ENCODE measurements around the gene COMMD3.

COMMD3 gene

GRCh38 chr10:22365644-22366434, 49.7 kb downstream of the COMMD3 start:
- peak overlapping the region; percentile 92 for H3K27ac Mint-ChIP-seq
- no peaks in the 10 kb centered on the region for H3K9me3 Mint-ChIP-seq
- H3K4me1 Mint-ChIP-seq = peaks cover 42% of the 10 kb centered on the region
- H3K27me3 Mint-ChIP-seq = peaks cover 3% of the 10 kb centered on the region
- H3K36me3 Mint-ChIP-seq = peaks cover 3% of the 10 kb centered on the region
- H3K4me3 Mint-ChIP-seq = no peak overlapping the region

GRCh38 chr10:22366435-22366703, 50.2 kb downstream of the COMMD3 start:
- Mint-ChIP-seq H3K4me1 (peaks cover 42% of the 10 kb centered on the region), H3K9me3 (no peaks in the 10 kb centered on the region), H3K27me3 (peaks cover 3% of the 10 kb centered on the region), H3K4me3 (no peak overlapping the region), H3K36me3 (peaks cover 3% of the 10 kb centered on the region), H3K27ac (no peak overlapping the region)

GRCh38 chr10:22366771-22367170, 50.6 kb downstream of the COMMD3 start:
- H3K27me3 Mint-ChIP-seq = peaks cover 3% of the 10 kb centered on the region
- H3K4me3 Mint-ChIP-seq = peak overlapping the region; percentile 23
- H3K4me1 Mint-ChIP-seq = peaks cover 42% of the 10 kb centered on the region
- peaks cover 3% of the 10 kb centered on the region for H3K36me3 Mint-ChIP-seq
- H3K9me3 Mint-ChIP-seq = no peaks in the 10 kb centered on the region
- peak overlapping the region; percentile 17 for H3K27ac Mint-ChIP-seq

- Mint-ChIP-seq H3K36me3 (peaks cover 3% of the 10 kb centered on the region), H3K27me3 (peaks cover 3% of the 10 kb centered on the region), H3K9me3 (no peaks in the 10 kb centered on the region), H3K27ac (peak overlapping the region; percentile 3), H3K4me3 (no peak overlapping the region), H3K4me1 (peaks cover 42% of the 10 kb centered on the region)
Observed at GRCh38 chr10:22367471-22367870, 51.3 kb downstream of the COMMD3 start.

- Mint-ChIP-seq H3K27ac (no peak overlapping the region), H3K27me3 (peaks cover 3% of the 10 kb centered on the region), H3K9me3 (no peaks in the 10 kb centered on the region), H3K4me1 (peaks cover 40% of the 10 kb centered on the region), H3K4me3 (no peak overlapping the region), H3K36me3 (peaks cover 4% of the 10 kb centered on the region)
Observed at GRCh38 chr10:22368402-22368801, 52.2 kb downstream of the COMMD3 start.

GRCh38 chr10:22368981-22369380, 52.8 kb downstream of the COMMD3 start:
- peaks cover 3% of the 10 kb centered on the region for H3K27me3 Mint-ChIP-seq
- peaks cover 38% of the 10 kb centered on the region for H3K4me1 Mint-ChIP-seq
- H3K27ac Mint-ChIP-seq = no peak overlapping the region
- no peaks in the 10 kb centered on the region for H3K9me3 Mint-ChIP-seq
- no peak overlapping the region for H3K4me3 Mint-ChIP-seq
- H3K36me3 Mint-ChIP-seq = peaks cover 4% of the 10 kb centered on the region

GRCh38 chr10:22369434-22370072, 53.4 kb downstream of the COMMD3 start:
- no peak overlapping the region for H3K27ac Mint-ChIP-seq
- peaks cover 3% of the 10 kb centered on the region for H3K27me3 Mint-ChIP-seq
- peaks cover 38% of the 10 kb centered on the region for H3K4me1 Mint-ChIP-seq
- H3K9me3 Mint-ChIP-seq = no peaks in the 10 kb centered on the region
- H3K4me3 Mint-ChIP-seq = no peak overlapping the region
- H3K36me3 Mint-ChIP-seq = peaks cover 4% of the 10 kb centered on the region

All from activated naive CD4-positive, alpha-beta T cell treated with anti-CD3 and anti-CD28 coated beads, Interleukin-2, amount 50 U/mL, for 24 hours (primary cell).